ENCODE results near the gene CABP1.

DNA sequence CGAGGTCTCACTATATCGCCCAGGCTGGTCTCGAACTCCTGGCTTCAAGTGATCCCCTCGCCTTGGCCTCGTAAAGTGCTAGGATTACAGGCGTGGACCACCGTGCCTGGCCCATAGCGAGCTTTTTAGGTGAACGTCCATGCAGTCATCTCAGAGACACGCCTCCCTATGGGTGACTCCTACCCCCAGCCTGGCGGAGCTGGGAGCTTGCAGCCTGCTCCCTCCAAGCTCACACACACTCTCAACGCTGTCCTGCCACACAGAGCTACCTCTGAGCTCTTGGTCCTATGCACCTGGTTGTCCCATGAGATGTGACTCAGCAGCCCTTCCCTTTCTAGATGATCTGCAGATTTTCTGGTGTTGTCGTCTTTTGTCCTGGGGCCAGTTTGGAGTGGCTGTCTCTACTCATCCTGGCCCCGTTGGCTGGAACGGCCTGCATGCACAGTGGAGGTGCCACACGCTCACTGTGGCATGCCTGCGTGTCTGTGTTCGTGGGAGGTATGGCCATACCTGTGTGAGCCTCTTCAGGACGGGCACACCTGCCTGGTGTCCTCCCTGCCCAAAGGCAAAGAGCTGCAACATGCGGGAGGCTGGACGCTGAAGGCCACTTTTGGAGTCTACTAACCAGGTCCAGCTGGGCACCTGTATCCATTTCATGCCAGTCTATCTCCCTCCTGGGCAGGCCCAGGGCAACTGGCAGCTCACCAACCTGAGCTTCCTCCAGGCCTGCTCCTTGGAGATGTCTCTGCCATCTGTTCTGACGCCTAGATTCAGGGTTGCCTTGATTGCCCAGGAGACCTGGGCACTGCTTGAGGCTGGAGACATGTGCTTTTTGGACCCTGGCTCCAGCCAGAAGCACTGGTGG, 18.1 kb downstream of the CABP1 start:
- no peak for TF ChIP-seq EZH2 (IDR thresholded peaks at IDR 0.05; ENCODE audit: low read depth)
- TF ChIP-seq, protein P1, sequence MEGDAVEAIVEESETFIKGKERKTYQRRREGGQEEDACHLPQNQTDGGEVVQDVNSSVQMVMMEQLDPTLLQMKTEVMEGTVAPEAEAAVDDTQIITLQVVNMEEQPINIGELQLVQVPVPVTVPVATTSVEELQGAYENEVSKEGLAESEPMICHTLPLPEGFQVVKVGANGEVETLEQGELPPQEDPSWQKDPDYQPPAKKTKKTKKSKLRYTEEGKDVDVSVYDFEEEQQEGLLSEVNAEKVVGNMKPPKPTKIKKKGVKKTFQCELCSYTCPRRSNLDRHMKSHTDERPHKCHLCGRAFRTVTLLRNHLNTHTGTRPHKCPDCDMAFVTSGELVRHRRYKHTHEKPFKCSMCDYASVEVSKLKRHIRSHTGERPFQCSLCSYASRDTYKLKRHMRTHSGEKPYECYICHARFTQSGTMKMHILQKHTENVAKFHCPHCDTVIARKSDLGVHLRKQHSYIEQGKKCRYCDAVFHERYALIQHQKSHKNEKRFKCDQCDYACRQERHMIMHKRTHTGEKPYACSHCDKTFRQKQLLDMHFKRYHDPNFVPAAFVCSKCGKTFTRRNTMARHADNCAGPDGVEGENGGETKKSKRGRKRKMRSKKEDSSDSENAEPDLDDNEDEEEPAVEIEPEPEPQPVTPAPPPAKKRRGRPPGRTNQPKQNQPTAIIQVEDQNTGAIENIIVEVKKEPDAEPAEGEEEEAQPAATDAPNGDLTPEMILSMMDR (conservative IDR thresholded peaks at IDR 0.05) = no peak
